Nephron (organoid): ENCODE results near the gene GATAD2B.

Experiments used
- H3K27ac Mint-ChIP-seq, 3 experiments: 2 replicates each; pipeline ENCODE4 v1.8.0; 2020; ENCODE audit warnings: mixed read lengths in 3 of 3, mild to moderate bottlenecking in 2 of 3, moderate library complexity in 1 of 3
- H3K27me3 Mint-ChIP-seq: 2 replicates; pipeline ENCODE4 v1.8.0; 2021; ENCODE audit warnings: low read depth, mild to moderate bottlenecking, moderate library complexity, mixed read lengths
- H3K36me3 Mint-ChIP-seq: 2 replicates; pipeline ENCODE4 v1.8.0; 2020; ENCODE audit warnings: low read depth, mixed read lengths
- H3K4me1 Mint-ChIP-seq: 2 replicates; pipeline ENCODE4 v1.8.0; 2020; ENCODE audit warnings: mixed read lengths
- H3K4me3 Mint-ChIP-seq, 3 experiments: 2 replicates each; pipeline ENCODE4 v1.8.0; 2020; ENCODE audit warnings: mild to moderate bottlenecking in 3 of 3, mixed read lengths in 3 of 3, moderate library complexity in 2 of 3
- H3K9me3 Mint-ChIP-seq: 2 replicates; pipeline ENCODE4 v1.8.0; 2020; ENCODE audit warnings: mixed read lengths
- CTCF ChIP-seq, 3 experiments: fragments of 200-600 bp; sonication (generic); IDR thresholded peaks; one replicate each; pipeline ENCODE4 v1.5.0; 2021; ENCODE audit warnings: antibody characterized with exemption in 3 of 3; ENCODE audit not compliant: unreplicated experiment in 3 of 3

The GATAD2B gene

GRCh38 chr1:153942766-153943549, 20.2 kb upstream of the GATAD2B start:
- H3K9me3 Mint-ChIP-seq: no peaks in the 10 kb centered on the region
- H3K27me3 Mint-ChIP-seq: no peaks in the 10 kb centered on the region
- H3K4me3 Mint-ChIP-seq: no peak overlapping the region
- no peak overlapping the region for H3K27ac Mint-ChIP-seq
- peaks cover 10% of the 10 kb centered on the region for H3K4me1 Mint-ChIP-seq
- TF ChIP-seq CTCF (IDR thresholded peaks at IDR 0.05; ENCODE audit: unreplicated experiment in 3 of 3): no peak
- H3K36me3 Mint-ChIP-seq: peaks cover 19% of the 10 kb centered on the region

GRCh38 chr1:153941826-153942725, 19.3 kb upstream of the GATAD2B start:
- H3K4me1 Mint-ChIP-seq: peaks cover 10% of the 10 kb centered on the region
- peak overlapping the region in 1 of 3 experiments; percentile 43 for H3K4me3 Mint-ChIP-seq
- peaks cover 26% of the 10 kb centered on the region for H3K36me3 Mint-ChIP-seq
- no peak for TF ChIP-seq CTCF (IDR thresholded peaks at IDR 0.05; ENCODE audit: unreplicated experiment in 3 of 3)
- H3K9me3 Mint-ChIP-seq: no peaks in the 10 kb centered on the region
- H3K27ac Mint-ChIP-seq: no peak overlapping the region
- H3K27me3 Mint-ChIP-seq: no peaks in the 10 kb centered on the region

GRCh38 chr1:153940756-153941155, 18.0 kb upstream of the GATAD2B start:
- no peak overlapping the region for H3K4me3 Mint-ChIP-seq
- H3K27me3 Mint-ChIP-seq: no peaks in the 10 kb centered on the region
- no peaks in the 10 kb centered on the region for H3K9me3 Mint-ChIP-seq
- no peak overlapping the region for H3K27ac Mint-ChIP-seq
- H3K4me1 Mint-ChIP-seq: peaks cover 10% of the 10 kb centered on the region
- H3K36me3 Mint-ChIP-seq: peaks cover 37% of the 10 kb centered on the region
- no peak for TF ChIP-seq CTCF (IDR thresholded peaks at IDR 0.05; ENCODE audit: unreplicated experiment in 3 of 3)

- Mint-ChIP-seq H3K4me1 (peaks cover 2% of the 10 kb centered on the region), H3K36me3 (peaks cover 44% of the 10 kb centered on the region), H3K27ac (no peak overlapping the region), H3K27me3 (no peaks in the 10 kb centered on the region), H3K9me3 (no peaks in the 10 kb centered on the region), H3K4me3 (no peak overlapping the region)
- no peak for TF ChIP-seq CTCF (IDR thresholded peaks at IDR 0.05; ENCODE audit: unreplicated experiment in 3 of 3)
Measured at GRCh38 chr1:153939476-153939875, 16.7 kb upstream of the GATAD2B start.

- no peak overlapping the region for H3K27ac Mint-ChIP-seq
- no peak overlapping the region for H3K4me3 Mint-ChIP-seq
- TF ChIP-seq CTCF (IDR thresholded peaks at IDR 0.05; ENCODE audit: unreplicated experiment in 3 of 3): no peak
- no peaks in the 10 kb centered on the region for H3K4me1 Mint-ChIP-seq
- no peaks in the 10 kb centered on the region for H3K9me3 Mint-ChIP-seq
- H3K36me3 Mint-ChIP-seq: peaks cover 47% of the 10 kb centered on the region
- H3K27me3 Mint-ChIP-seq: no peaks in the 10 kb centered on the region
Measured at GRCh38 chr1:153938996-153939395, 16.2 kb upstream of the GATAD2B start.
